PFSK-1 (cell line): ENCODE data around the gene TCF4.

Experiments used
- FOXP2 ChIP-seq: optimal IDR thresholded peaks from 2 replicates; pipeline ENCODE3; 2011; ENCODE audit warnings: borderline replicate concordance, control low read depth, inconsistent platforms; ENCODE audit not compliant: insufficient read depth; ENCODE audit errors: extremely low read length, extremely low read depth
- POLR2AphosphoS5 ChIP-seq: IDR thresholded peaks from 2 replicates; pipeline ENCODE4 v1.6.1; 2012; ENCODE audit warnings: low read depth, mild to moderate bottlenecking, control low read depth, low read length, moderate library complexity
- SIN3A ChIP-seq: IDR thresholded peaks from 2 replicates; pipeline ENCODE4 v1.6.1; 2012; ENCODE audit warnings: mild to moderate bottlenecking, low read length, moderate library complexity, borderline replicate concordance; ENCODE audit not compliant: insufficient read depth
- TAF1 ChIP-seq: IDR thresholded peaks from 2 replicates; pipeline ENCODE4 v1.6.1; 2012; ENCODE audit warnings: low read length, control low read depth, borderline replicate concordance; ENCODE audit not compliant: insufficient read depth
- TF ChIP-seq, protein P1 (sequence below), 2 experiments: IDR thresholded peaks; 2 replicates each; pipeline versions ENCODE4 v1.6.1 to v1.8.0; 2011 to 2012; ENCODE audit warnings: low read depth in 2 of 2, low read length in 2 of 2, control low read depth in 1 of 2, inconsistent platforms in 1 of 2, mild to moderate bottlenecking in 1 of 2, moderate library complexity in 1 of 2; ENCODE audit not compliant: insufficient read depth in 1 of 2

- TF ChIP-seq, protein P1, sequence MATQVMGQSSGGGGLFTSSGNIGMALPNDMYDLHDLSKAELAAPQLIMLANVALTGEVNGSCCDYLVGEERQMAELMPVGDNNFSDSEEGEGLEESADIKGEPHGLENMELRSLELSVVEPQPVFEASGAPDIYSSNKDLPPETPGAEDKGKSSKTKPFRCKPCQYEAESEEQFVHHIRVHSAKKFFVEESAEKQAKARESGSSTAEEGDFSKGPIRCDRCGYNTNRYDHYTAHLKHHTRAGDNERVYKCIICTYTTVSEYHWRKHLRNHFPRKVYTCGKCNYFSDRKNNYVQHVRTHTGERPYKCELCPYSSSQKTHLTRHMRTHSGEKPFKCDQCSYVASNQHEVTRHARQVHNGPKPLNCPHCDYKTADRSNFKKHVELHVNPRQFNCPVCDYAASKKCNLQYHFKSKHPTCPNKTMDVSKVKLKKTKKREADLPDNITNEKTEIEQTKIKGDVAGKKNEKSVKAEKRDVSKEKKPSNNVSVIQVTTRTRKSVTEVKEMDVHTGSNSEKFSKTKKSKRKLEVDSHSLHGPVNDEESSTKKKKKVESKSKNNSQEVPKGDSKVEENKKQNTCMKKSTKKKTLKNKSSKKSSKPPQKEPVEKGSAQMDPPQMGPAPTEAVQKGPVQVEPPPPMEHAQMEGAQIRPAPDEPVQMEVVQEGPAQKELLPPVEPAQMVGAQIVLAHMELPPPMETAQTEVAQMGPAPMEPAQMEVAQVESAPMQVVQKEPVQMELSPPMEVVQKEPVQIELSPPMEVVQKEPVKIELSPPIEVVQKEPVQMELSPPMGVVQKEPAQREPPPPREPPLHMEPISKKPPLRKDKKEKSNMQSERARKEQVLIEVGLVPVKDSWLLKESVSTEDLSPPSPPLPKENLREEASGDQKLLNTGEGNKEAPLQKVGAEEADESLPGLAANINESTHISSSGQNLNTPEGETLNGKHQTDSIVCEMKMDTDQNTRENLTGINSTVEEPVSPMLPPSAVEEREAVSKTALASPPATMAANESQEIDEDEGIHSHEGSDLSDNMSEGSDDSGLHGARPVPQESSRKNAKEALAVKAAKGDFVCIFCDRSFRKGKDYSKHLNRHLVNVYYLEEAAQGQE (IDR thresholded peaks at IDR 0.05; ENCODE audit: insufficient read depth in 1 of 2, low read depth in 2 of 2, low read length in 2 of 2): no peak
- TF ChIP-seq FOXP2 (no peak), POLR2AphosphoS5 (no peak), TAF1 (no peak), SIN3A (no peak)
Observed at GRCh38 chr18:55195863-55196262, 392.1 kb downstream of the TCF4 start.
